ENCODE measurements around the gene DIPK1C.

Gene DIPK1C

DNA sequence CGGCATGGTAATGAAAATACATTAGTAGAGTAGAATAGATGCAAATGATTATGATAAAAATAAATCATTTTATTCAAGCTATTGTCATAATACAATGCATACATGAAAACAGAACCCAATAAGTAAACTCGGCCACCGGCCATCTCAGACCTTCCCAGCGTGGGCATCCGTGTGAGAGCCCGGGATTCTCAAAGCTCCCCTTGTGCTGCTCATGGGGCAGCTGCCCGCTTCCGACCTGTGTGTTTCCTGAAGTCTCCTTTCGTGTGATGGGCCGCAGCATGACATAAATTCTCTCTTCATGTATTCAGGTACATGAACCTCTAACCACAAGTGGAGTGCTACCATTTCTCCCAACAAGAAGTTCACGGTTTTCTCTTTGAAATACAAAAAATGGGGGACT, 25.6 kb upstream of the DIPK1C start:
- no peak for DNase-seq (ENCODE audit: low read depth)

DNA sequence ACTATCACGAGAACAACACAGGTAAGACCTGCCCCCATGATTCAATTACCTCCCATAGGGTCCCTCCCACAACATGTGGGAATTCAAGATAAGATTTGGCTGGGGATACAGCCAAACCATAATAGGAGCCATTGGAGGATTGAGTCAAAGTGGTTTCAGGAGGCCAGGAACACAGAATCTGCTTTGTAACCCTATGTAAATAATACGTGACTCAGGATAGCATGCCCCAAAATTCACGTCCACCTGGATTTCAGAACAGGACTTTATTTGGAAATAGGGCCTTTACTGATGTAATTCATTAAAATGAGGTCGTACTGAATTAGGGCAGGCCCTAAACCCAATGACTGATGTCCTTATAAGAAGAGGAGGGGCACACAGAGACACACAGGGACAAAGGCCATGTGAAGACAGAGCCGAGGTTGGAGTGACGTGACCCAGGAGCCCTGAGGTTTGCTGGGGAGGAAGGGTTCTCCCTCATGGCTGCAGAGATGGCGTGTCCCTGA, 23.1 kb upstream of the DIPK1C start:
- DNase-seq (ENCODE audit: low read depth): no peak

DNA sequence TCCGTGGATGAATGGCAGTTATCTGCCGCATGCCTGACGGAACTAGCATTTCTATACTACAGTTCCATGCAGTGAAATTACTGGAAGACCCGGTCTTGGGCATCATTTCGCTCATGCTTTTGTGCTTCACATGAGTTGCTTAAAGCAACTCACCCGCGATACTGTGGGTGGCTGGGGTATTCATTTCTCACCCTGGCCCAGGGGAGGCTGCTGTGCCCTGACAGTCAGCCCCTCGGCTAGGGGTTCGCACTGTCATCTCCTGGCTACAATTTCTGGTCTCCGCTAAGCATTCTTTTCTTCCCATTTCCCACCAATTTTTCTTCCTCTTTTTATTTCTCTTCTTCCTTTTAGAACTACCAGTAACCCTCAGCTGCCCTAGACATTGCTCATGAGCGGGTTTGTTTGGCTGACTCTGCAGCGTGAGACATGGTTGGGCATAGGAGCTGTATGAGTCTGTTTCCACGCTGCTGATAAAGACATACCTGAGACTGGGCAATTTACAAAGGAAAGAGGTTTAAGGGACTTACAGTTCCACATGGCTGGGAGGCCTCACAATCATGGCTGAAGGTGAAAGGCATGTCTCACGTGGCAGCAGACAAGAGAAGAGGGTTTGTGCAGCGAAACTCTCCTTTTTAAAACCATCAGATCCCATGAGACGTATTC, 22.5 kb upstream of the DIPK1C start:
- no peak for DNase-seq (ENCODE audit: low read depth)

DNA sequence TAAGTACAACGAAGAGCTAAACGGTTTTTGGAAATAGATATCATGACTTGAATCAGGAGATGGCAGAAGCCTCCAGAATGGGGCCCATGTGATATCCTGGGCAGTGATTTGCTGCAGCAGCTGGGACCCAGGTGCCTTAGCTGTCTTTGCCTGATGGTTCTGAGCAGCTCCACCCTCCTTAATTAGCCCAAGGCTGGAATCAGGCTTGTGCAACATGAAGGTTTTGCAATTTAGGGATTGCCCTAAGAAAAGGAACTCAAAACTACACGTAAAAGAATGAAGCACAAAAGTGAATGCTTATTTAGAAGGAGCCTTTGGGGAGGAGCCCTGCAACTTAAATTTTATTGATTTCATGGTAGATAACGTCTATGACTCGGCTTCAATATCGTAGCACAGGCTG, 21.8 kb upstream of the DIPK1C start:
- DNase-seq (ENCODE audit: low read depth): no peak

DNA sequence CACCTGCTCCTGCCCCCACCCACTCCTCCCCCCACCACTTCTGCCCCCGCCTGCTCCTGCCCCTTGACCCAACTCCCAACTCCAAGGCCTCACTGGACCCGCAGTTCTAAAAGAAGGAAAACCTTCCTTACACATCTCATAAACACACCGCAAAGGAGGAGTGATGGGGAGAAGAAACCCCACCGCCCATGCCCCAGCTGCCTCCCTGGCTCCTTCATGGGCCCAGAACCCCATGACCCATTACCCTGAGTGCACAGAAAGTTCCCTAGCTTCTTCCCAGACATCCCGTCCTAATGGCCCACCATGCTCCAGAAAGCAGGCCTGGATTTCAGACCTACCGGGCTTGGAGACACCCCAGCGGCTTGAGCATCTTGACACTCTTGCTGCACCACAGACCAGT, 21.2 kb upstream of the DIPK1C start:
- DNase-seq (ENCODE audit: low read depth): no peak

DNA sequence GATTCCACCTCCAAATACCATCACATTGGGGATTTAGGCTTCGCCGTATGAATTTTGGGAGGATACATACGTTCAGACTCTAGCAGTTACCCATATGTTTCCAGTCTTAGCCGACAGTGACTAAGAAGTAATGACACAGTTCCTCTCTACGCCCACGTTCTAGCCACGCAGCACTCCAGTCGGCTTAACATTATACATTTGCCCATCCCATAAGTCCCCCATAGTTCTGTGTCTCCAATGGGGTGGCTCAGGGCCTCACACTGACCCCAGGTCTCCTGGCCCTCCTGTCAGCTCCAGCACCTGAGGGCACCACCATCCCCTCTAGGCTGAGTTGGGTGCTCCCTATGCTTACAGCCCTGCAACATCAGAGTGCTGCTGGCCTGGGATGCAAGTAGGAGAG, 20.7 kb upstream of the DIPK1C start:
- DNase-seq (ENCODE audit: low read depth): no peak

DNA sequence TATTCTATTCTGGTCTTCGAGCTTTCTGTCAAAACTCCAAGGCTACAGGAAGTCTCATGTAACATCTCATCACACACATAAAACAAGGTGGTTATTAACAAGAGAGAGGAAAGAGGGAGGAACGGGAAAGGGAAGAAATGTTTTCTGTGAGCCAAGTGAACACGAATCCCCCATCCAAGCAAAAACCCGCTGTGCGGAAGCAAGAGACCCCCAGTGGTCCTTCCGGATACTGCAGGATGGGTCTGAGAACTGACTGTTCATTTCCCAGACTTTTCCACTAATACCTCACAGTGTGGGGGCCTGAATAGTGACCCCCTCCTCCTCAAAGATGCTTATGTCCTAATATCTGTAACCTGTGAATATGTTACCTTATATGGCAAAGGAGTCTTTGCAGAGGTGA, 19.0 kb upstream of the DIPK1C start:
- DNase-seq (ENCODE audit: low read depth): no peak

DNA sequence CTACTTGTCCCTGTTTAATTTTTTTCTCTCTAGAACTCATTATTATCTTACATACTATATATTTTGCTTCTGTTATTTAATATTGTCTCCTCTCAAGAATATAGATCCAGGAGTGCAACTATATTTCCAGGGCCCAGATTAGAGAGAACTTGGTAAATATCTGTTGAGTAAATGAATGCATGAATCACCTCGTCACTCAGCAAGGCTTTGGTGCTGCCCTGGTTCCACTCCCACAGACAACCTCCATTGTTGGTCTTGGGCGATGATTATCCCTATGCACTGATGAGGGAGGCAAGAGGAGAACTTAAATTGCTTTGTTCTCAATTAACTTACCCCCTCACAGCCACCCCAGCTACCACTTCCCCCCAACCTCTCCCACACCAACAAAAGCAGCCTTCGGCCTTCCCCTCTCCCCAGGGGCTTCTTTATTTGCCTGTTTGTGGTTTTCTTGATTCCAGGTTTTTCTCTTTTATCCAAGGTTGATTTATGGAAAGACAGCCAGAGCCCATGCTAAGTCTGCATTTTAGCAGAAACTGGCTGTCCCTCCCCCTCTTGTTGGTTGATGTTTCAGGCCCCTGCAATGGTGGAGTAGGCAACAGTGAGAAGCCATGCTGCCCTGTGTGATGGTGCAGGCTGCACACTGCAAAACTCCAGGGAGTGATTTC, 17.0 kb upstream of the DIPK1C start:
- no peak for DNase-seq (ENCODE audit: low read depth)

DNA sequence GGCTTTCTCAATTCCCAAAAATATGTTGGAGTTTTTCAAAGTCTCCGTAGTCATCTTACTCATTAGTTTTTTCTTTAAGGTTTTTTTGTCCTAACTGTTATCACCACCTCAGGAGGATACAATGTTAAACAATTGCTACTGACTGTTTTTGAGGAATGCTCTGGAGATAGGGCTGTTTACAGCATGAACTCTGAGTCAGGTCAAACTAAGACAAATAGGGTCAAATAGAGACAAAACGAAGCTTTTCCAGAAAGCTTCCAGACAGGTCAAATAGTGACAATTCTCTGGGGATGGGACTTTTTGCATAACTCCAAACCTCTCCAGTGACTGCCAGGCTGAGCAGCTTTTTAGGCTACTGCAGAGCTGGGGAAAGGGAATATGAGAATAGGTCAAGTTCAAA, 15.2 kb upstream of the DIPK1C start:
- no peak for DNase-seq (ENCODE audit: low read depth)

DNA sequence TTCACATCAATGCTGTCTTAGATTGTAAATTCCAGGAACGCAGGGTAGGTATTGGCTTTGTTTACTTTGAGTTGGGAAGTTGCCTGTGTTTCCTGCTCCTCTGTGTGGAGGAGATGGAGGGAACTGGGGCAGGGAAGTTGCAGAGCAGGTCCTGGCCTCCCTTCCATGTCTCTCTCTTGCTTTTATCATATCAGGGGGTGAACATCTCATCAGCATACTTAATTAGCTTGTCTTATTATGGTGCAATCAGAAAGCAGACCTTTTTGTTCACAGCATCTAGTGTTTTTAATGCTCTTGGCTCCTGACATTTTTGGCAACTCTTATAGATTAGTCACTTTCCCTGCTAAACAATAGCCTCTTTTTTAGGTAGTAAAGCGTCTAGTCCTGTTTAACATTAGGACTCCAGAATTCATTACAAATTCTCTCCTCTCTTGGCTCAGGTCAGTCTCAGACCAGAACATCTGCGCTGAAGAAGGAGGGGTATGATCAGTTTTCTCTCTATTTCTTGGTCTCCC, 11.5 kb upstream of the DIPK1C start:
- DNase-seq (ENCODE audit: low read depth): no peak

DNA sequence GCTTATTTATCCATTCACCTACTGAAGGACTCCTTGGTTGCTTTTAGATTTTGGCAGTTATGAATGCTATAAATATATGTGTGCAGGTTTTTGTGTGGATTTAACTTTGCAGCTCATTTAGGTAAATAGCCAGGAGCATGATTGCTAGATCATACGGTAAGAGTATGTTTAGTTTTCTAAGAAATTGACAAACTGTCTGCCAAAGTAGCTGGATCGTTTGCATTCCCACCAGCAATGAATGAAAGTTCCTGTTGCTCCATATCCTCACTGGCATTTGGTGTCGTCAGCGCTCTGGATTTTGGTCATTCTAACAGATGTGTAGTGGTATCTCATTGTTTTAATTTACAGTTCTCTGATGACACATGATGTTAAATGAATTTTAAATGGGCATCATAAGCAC, 8.7 kb upstream of the DIPK1C start:
- no peak for DNase-seq (ENCODE audit: low read depth)

DNA sequence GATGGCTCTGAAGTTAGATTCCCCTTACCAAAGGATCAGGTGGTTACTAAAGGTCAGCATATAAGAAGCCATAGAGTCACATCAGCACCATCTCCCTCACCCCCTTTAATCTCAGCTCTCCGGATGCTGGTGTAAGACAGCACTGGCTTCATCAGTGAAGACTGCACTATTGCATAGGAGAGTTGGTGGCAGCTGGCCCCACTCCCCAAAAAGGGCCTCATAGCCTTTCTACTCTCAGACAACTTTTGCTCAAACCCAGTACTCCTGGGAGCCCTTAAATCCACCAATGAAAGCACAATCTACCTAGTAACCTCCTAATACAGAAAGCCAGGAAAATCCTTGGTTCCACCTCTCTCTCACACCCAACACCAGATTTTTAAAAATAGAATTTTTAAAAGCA, 6.9 kb upstream of the DIPK1C start:
- no peak for DNase-seq (ENCODE audit: low read depth)

DNA sequence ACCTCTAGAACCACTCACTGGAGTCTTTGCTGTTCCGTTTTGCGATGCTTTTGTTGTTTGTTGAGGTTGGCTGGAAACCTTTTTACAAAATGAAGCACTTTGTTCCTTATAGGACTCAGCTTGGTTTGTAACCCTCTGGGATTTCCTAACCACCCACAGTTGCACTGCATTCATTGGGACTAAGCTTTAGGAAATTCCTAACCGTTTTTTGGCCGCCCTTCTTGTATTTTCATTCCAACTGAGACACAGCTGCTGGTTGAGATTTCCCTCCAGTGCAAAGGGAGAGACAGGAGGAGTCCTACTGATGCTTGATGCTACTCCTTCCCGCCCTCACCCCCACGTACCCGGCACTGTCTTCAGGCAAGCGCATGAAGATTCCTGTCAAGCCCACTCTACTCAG, 6.1 kb upstream of the DIPK1C start:
- DNase-seq (ENCODE audit: low read depth): no peak

DNA sequence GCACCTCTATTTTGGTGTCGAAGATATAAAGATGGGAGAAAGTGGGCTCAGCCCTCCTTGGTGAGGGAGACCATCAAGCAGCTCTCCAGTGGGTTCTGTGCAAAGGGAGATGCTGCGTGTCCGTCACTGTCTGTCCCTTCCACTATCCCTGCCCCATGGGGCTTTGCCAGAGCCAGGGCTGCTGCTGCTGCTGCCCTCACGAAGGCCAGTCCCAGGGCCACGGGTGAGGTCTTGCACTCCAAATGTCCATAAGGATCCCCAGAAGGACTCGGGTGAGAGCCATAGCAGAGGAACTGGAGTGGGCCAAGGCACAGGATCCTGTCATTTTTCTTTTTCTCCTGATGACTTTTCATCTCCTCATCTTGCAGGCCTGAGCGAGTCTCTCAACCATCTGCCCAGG, 3.7 kb upstream of the DIPK1C start:
- no peak for DNase-seq (ENCODE audit: low read depth)

DNA sequence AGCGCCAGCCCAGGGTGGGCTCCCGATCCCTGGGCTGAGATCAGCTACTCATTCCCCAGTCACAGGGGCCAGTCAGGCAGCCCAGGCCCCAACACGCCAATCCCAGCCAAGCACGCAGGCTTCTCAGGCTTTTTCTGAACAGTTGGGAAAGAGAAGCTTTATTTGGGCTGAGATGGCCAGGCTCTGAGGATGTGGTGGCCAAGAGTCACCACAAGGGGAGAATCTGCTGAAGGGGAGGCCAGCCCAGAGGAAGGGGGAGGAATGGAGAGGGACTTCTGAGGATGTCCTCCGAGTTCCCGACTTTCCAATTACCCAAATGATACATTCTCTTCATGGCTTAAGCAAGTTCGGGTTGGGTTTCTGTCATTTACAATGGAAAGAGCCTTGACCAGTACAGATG, 2.8 kb upstream of the DIPK1C start:
- DNase-seq (ENCODE audit: low read depth): no peak

DNA sequence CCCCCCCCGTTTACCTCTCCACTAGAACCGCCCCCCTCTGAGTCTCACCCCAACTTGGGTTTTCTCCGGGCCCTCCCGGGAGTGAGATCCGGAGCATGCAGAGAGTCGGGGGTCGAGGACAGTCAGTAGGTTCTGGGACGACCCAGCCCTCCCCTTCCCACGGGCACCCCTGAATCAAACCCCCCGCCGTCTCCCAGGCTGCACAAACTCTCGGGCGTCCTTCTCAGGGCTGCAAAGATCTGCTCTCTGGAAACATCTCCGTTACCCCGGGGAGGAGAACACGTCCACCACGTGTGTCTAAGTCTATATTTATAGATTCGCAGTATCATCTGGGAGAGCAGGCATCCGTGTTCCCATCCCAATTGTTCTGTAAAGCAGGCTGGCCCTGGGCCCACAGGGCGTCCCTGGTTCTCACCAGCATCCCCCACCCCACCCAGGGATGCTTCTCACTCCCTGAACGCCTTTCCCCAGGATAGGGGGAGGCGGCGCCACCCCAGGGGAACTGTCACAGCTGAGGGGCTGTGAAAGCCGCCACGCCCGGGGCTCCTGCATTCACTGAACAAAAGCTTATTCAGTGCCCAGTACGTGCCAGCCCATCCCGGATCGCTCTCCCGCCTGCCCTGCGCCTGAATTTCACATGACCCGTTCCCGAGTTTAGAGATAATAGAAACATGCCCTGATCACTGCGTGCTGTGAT, 765 bp upstream of the DIPK1C start:
- no peak for DNase-seq (ENCODE audit: low read depth)

DNA sequence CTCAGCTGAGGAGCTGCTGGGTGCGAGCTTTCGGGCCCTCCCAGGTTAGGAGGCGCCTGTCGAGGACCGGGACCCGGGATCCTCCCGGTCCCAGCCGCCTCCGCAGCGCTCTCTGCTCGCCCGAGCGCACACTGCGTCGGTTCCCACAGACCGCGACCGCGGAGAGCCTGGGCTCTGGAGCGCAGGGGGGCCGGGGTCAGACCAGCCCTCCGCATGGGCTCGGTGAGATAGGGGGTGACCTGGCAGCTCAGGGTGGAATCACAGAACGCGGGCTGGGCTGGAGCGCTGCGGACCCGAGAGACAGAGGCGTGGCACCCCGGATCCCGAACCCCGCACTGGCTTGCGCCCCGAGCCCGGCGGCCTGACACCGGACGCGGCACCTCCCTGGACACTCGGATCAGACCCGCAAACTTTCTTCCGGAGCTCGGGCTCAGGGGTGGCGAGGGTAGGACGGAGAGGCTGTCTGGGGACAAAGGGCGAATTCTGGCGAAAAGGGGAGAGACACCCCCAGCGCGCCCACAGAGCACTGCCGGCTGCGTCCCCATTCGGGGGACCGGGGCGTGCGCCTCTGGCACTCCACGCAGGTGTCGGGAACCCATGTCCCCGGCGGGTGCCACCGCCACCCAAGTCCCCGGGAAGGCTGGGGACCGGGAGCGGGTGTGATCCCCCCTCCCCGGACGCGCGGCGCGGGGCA, 612 bp downstream of the DIPK1C start:
- no peak for DNase-seq (ENCODE audit: low read depth)

DNA sequence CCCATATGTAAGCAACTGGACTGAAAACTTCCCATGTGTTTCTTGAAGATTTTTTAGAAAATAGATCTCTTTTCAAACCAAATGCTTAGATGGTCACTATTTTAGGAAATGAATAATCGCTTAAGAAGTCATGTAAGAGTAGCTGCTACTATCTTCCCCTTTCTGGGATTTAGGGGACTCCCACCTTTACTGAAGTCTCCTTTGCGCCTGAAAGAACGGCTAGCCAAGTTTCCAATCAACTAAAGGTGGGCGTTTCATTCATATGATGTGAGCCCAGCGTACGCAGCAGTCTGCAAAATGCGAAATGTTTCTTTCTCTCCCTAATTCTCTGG, 1.1 kb downstream of the DIPK1C start:
- no peak for DNase-seq (ENCODE audit: low read depth)

DNA sequence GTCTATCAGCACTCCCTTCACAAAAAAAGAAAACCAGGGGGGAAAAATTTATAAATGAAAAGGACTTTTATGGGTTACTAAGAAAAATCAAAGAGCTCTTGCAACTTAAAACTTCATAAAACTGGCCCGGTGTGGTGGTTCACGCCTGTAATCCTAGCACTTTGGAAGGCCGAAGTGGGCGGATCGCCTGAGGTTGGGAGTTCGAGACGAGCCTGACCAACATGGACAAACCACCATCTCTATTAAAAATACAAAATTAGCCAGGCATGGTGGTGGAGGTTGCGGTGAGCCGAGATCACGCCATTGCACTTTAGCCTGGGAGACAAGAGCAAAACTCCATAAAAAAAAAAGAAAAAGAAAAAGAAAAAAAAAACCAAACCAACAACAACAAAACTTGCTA, 1.7 kb downstream of the DIPK1C start:
- no peak for DNase-seq (ENCODE audit: low read depth)

DNA sequence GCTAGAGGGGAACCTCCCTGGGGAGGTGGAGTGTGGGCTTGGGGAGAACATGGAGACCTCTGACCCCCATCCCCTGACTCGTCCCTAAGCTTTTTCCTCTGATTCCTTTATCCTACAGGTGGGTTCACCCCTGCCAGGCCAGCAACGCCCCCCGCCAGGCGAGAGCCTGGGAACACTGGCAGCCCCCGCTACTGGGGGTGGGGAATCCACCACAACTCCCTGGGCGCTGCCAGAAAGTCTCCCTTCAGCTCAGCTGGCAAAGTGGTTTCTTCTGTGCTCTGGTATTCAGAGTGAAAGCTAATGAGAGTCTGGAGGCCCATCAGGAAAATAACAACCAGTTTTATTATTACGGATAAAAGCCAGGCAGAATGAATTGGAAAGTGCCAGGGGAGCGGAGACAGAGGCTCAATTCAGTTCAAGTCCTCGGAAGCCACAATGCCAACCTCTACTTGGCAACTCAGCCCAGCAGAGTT, 2.8 kb downstream of the DIPK1C start:
- no peak for DNase-seq (ENCODE audit: low read depth)

DNA sequence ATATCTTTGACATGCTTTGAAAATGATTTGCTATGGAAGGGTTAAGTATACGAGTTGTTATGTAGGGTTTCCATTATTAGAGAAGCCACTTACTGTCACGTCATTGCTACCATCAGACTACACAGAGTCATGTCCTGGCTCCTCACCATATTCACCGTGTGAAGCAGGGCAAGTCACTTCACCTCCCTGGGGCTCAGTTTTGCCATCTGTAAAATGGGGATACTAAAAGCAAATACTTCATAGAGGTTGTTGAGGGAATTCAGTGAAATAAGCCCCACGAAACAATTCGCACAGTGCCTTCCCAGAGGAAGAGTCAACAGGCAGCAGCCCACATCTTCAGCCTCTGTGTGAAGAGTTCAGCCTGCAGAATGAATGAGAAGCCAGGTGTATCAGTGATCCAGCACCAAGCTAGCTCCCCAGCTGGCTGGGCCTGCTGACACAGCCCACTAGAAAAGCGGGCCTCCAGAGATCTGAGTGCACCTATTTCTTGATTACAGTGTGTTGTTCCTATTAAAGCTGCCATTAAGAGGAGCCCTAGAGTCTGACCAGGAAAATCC, 3.4 kb downstream of the DIPK1C start:
- DNase-seq (ENCODE audit: low read depth): no peak

DNA sequence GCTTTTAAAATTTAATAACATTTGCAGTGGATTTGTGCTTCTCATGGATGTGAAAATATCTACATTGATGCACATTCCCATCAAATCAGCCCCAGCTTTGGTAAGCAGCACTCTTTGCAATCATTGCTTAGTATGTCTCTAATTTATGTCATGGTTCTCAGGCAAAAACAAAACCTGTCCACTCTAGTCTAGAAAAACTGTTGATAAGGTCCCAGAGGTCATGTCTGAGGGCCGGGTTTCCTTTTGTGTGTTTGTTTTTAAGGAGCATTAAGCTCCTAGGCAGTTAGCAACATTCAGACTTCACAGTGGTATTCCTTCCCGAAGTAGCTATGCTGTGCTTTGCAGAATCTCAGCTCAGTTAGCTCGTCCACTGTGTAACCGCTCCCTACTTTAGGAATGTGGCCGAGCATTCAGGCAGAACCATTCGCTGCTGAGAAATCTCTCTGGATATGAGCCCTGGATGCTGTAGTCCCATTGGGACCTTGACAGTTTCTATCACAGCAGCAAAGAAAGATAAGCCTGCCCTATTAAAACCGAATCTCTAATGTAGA, 4.0 kb downstream of the DIPK1C start:
- no peak for DNase-seq (ENCODE audit: low read depth)

Data from stimulated activated CD8-positive, alpha-beta memory T cell treated with anti-CD3 and anti-CD28 coated beads, Interleukin-15, amount 100 ng/mL, for 1 hour (primary cell).